ENCODE measurements around the gene PPP1R36.
"Not testable (repeated sequence)": the region's sequence is repeated elsewhere in the genome, so short reads cannot be mapped to it uniquely, and the experiment has no call there.

Gene PPP1R36

GRCh38 chr14:64611358-64612020, 61.7 kb downstream of the PPP1R36 start:
- no peak for DNase-seq (ENCODE audit: low read depth)
- no peak overlapping the region for H3K4me3 ChIP-seq (ENCODE audit: low read depth, low read length)
- TF ChIP-seq CTCF (conservative IDR thresholded peaks at IDR 0.05; ENCODE audit: low read depth, low read length), result no peak

- no peak overlapping the region for H3K4me3 ChIP-seq (ENCODE audit: low read depth, low read length)
- peak; percentile 39 for DNase-seq (ENCODE audit: low read depth)
These were observed 62.2 kb downstream of the PPP1R36 start for GRCh38 chr14:64612021-64612380.

GRCh38 chr14:64612971-64613666, 63.4 kb downstream of the PPP1R36 start:
- DNase-seq (ENCODE audit: low read depth), result no peak
- H3K4me3 ChIP-seq (ENCODE audit: low read depth, low read length), result no peak overlapping the region
- TF ChIP-seq CTCF (conservative IDR thresholded peaks at IDR 0.05; ENCODE audit: low read depth, low read length), result no peak

More at GRCh38 chr14:64612021-64612380, 62.2 kb downstream of the PPP1R36 start:
- TF ChIP-seq CTCF (conservative IDR thresholded peaks at IDR 0.05; ENCODE audit: low read depth, low read length), result no peak

GRCh38 chr14:64614166-64614565, 64.4 kb downstream of the PPP1R36 start:
- no peak overlapping the region for H3K4me3 ChIP-seq (ENCODE audit: low read depth, low read length)
- no peak for TF ChIP-seq CTCF (conservative IDR thresholded peaks at IDR 0.05; ENCODE audit: low read depth, low read length)
- DNase-seq (ENCODE audit: low read depth), result peak; percentile 42

GRCh38 chr14:64614805-64615391, 65.1 kb downstream of the PPP1R36 start:
- no peak for TF ChIP-seq CTCF (conservative IDR thresholded peaks at IDR 0.05; ENCODE audit: low read depth, low read length)
- H3K4me3 ChIP-seq (ENCODE audit: low read depth, low read length), result no peak overlapping the region
- no peak for DNase-seq (ENCODE audit: low read depth)

GRCh38 chr14:64617872-64618408, 68.2 kb downstream of the PPP1R36 start:
- not testable (repeated sequence) for H3K4me3 ChIP-seq (ENCODE audit: low read depth, low read length); DNase-seq (ENCODE audit: low read depth)

GRCh38 chr14:64620910-64621309, 71.1 kb downstream of the PPP1R36 start:
- DNase-seq (ENCODE audit: low read depth), result no peak
- no peak overlapping the region for H3K4me3 ChIP-seq (ENCODE audit: low read depth, low read length)
- no peak for TF ChIP-seq CTCF (conservative IDR thresholded peaks at IDR 0.05; ENCODE audit: low read depth, low read length)

Data from choroid plexus epithelial cell (primary cell).